Liver (tissue), 9 donors: ENCODE measurements around the gene RAX. TPM values are rescaled to one million over a fixed set of nuclear protein-coding genes. Genes with fewer than 3 reads are reported as not detected.

Experiments used
- DNase-seq: peaks from one replicate; pipeline ENCODE4 v3.0.0-alpha.2; 2017; ENCODE audit warnings: low spot score
- H3K27ac ChIP-seq, 2 donors: one replicate each; pipeline ENCODE4 v1.7.0; 2013; ENCODE audit warnings: inconsistent platforms in 2 of 2, low read length in 2 of 2, control low read depth in 1 of 2, low read depth in 1 of 2, mild to moderate bottlenecking in 1 of 2
- H3K27me3 ChIP-seq, 4 donors: one replicate each; pipeline versions ENCODE4 v1.6.1 to v1.7.0; 2013; ENCODE audit warnings: low read length in 3 of 4, inconsistent platforms in 1 of 4, mild to moderate bottlenecking in 1 of 4, moderate library complexity in 1 of 4; ENCODE audit not compliant: control insufficient read depth in 4 of 4, insufficient read depth in 4 of 4
- H3K36me3 ChIP-seq, 4 donors: one replicate each; pipeline versions ENCODE4 v1.6.1 to v1.7.0; 2013; ENCODE audit warnings: low read length in 3 of 4, mild to moderate bottlenecking in 3 of 4, low read depth in 1 of 4, moderate library complexity in 1 of 4; ENCODE audit not compliant: control insufficient read depth in 4 of 4, insufficient read depth in 3 of 4
- H3K4me1 ChIP-seq, 4 donors: one replicate each; pipeline versions ENCODE4 v1.6.1 to v1.7.0; 2013; ENCODE audit warnings: low read length in 3 of 4, mild to moderate bottlenecking in 3 of 4, moderate library complexity in 1 of 4; ENCODE audit not compliant: control insufficient read depth in 4 of 4, insufficient read depth in 4 of 4
- H3K4me3 ChIP-seq, 3 donors: one replicate each; pipeline versions ENCODE4 v1.6.1 to v1.7.0; 2013; ENCODE audit warnings: low read length in 3 of 3, control low read depth in 1 of 3, low read depth in 1 of 3, mild to moderate bottlenecking in 1 of 3
- H3K9ac ChIP-seq, 2 donors: one replicate each; pipeline ENCODE4 v1.7.0; 2013; ENCODE audit warnings: low read length in 2 of 2, mild to moderate bottlenecking in 2 of 2, moderate library complexity in 2 of 2, control low read depth in 1 of 2, low read depth in 1 of 2
- H3K9me3 ChIP-seq, 4 donors: one replicate each; pipeline versions ENCODE4 v1.6.1 to v1.7.0; 2013; ENCODE audit warnings: low read length in 3 of 4; ENCODE audit not compliant: control insufficient read depth in 4 of 4
- EGR1 ChIP-seq, 2 donors: IDR thresholded peaks; 2 replicates each; pipeline ENCODE4 v1.6.1; 2016 to 2018; ENCODE audit warnings: antibody characterized with exemption in 2 of 2, low read depth in 2 of 2
- FOXA1 ChIP-seq: IDR thresholded peaks from 2 replicates; pipeline ENCODE4 v1.6.1; 2016; ENCODE audit warnings: antibody characterized with exemption
- FOXA2 ChIP-seq: IDR thresholded peaks from 2 replicates; pipeline ENCODE4 v1.6.1; 2016; ENCODE audit warnings: antibody characterized with exemption
- HNF4A ChIP-seq, 2 donors: conservative IDR thresholded peaks; 2 replicates each; pipeline ENCODE4 v1.6.1; 2016; ENCODE audit warnings: antibody characterized with exemption in 2 of 2, mild to moderate bottlenecking in 2 of 2
- HNF4G ChIP-seq: IDR thresholded peaks from 2 replicates; pipeline ENCODE4 v1.6.1; 2016; ENCODE audit warnings: antibody characterized with exemption
- JUND ChIP-seq, 2 donors: IDR thresholded peaks; 2 replicates each; pipeline ENCODE4 v1.6.1; 2016; ENCODE audit warnings: antibody characterized with exemption in 2 of 2
- NR2F2 ChIP-seq: IDR thresholded peaks from 2 replicates; pipeline ENCODE4 v1.6.1; 2016; ENCODE audit warnings: antibody characterized with exemption
- RAD21 ChIP-seq, 2 donors: IDR thresholded peaks; 2 replicates each; pipeline ENCODE4 v1.6.1; 2016; ENCODE audit warnings: antibody characterized with exemption in 2 of 2, mild to moderate bottlenecking in 2 of 2
- RXRA ChIP-seq, 2 donors: IDR thresholded peaks; 2 replicates each; pipeline ENCODE4 v1.6.1; 2017 to 2018; ENCODE audit warnings: antibody characterized with exemption in 2 of 2, mild to moderate bottlenecking in 1 of 2
- TAF1 ChIP-seq: conservative IDR thresholded peaks from 2 replicates; pipeline ENCODE4 v1.6.1; 2016; ENCODE audit warnings: antibody characterized with exemption, mild to moderate bottlenecking
- YY1 ChIP-seq: IDR thresholded peaks from 2 replicates; pipeline ENCODE4 v1.6.1; 2016; ENCODE audit warnings: antibody characterized with exemption, mild to moderate bottlenecking
- WGBS: extraction: QIAGEN DNeasy Blood & Tissue Kit; methylation state at CpG from one replicate; pipeline ENCODE4 v1.1.7; 2013; 5-methylcytosine and 5-hydroxymethylcytosine counted together
- polyA plus RNA-seq, 2 donors: library from polyadenylated mRNA; stranded (reverse) in 1 of 2; unstranded in 1 of 2; fragments of 200-250 nt in 1 of 2; fragments of >200 nt in 1 of 2; fragmentation: Nextera tagmentation in 1 of 2; extraction: Ambion mirVana in 1 of 2; gene quantifications; one replicate each; pipeline versions ENCODE4 v1.2.1 to v1.2.3, GENCODE V29; 2013 to 2015
- total RNA-seq, 2 donors: library from RNA; depleted of rRNA; stranded (reverse); fragments of >200 nt; gene quantifications; one replicate each; pipeline ENCODE4 v1.2.3, GENCODE V29; 2014
- TF ChIP-seq, protein P1 (sequence below): IDR thresholded peaks from 2 replicates; pipeline ENCODE4 v1.6.1; 2016; ENCODE audit warnings: antibody characterized with exemption
- TF ChIP-seq, protein P2 (sequence below): fragments of 150-350 bp; IDR thresholded peaks from 2 replicates; pipeline ENCODE4 v1.5.1; 2017; ENCODE audit warnings: improper control_type of control experiment, low read depth, low read length; ENCODE audit not compliant: missing input control
- TF ChIP-seq, protein P3 (sequence below): IDR thresholded peaks from 2 replicates; pipeline ENCODE4 v1.6.1; 2016; ENCODE audit warnings: antibody characterized with exemption, mild to moderate bottlenecking
- TF ChIP-seq, protein P4 (sequence below): IDR thresholded peaks from 2 replicates; pipeline ENCODE4 v1.6.1; 2016; ENCODE audit warnings: antibody characterized with exemption
- donor health status: healthy.
- donor health status: healthy.
- donor health status: healthy.
- donor health status: healthy.
- donor health status: healthy.

Gene RAX
- total and polyA plus RNA-seq, 4 donors: not detected

DNA sequence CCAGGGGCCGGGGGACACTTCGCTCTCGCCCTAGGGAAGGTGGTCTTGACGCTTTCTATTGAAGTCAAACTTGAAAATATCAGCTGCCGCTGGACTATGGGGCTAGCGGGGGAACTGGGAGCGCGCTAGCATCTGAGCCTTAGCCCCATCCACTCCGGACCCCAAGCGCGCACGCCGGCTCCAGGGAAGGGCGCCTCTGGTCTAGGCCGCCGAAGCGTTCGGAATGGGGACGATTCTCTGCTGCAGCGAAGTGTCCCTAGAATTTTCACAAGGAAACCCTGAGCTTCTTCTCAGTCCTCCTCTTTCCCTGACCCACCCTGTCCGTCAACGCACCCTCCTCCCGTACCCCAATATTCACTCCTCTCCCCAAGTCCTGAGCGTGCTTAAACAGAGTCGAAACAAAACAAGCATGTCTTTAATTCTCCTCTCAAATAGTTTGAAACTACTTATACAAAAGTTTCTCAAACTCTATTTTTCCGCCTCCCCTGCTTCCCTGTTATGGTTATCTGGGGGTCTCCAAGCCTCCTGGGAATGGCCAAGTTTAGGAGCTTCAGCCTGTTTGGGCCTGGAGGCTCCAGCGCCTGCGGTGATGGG is 5.0 kb downstream of the RAX start:
- no peaks in the 10 kb centered on the region for H3K9me3 ChIP-seq
- no peak for DNase-seq
- H3K27ac ChIP-seq: no peak overlapping the region
- 10% methylated on average over 28 of the region's 28 CpGs for WGBS
- no peak for TF ChIP-seq RAD21 (IDR thresholded peaks at IDR 0.05)
- TF ChIP-seq, protein P1, sequence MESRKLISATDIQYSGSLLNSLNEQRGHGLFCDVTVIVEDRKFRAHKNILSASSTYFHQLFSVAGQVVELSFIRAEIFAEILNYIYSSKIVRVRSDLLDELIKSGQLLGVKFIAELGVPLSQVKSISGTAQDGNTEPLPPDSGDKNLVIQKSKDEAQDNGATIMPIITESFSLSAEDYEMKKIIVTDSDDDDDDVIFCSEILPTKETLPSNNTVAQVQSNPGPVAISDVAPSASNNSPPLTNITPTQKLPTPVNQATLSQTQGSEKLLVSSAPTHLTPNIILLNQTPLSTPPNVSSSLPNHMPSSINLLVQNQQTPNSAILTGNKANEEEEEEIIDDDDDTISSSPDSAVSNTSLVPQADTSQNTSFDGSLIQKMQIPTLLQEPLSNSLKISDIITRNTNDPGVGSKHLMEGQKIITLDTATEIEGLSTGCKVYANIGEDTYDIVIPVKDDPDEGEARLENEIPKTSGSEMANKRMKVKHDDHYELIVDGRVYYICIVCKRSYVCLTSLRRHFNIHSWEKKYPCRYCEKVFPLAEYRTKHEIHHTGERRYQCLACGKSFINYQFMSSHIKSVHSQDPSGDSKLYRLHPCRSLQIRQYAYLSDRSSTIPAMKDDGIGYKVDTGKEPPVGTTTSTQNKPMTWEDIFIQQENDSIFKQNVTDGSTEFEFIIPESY: no peak
- TF ChIP-seq YY1: no peak
- TF ChIP-seq FOXA1: no peak
- TF ChIP-seq EGR1 (IDR thresholded peaks at IDR 0.05; ENCODE audit: low read depth in 2 of 2): no peak
- TF ChIP-seq, protein P2, sequence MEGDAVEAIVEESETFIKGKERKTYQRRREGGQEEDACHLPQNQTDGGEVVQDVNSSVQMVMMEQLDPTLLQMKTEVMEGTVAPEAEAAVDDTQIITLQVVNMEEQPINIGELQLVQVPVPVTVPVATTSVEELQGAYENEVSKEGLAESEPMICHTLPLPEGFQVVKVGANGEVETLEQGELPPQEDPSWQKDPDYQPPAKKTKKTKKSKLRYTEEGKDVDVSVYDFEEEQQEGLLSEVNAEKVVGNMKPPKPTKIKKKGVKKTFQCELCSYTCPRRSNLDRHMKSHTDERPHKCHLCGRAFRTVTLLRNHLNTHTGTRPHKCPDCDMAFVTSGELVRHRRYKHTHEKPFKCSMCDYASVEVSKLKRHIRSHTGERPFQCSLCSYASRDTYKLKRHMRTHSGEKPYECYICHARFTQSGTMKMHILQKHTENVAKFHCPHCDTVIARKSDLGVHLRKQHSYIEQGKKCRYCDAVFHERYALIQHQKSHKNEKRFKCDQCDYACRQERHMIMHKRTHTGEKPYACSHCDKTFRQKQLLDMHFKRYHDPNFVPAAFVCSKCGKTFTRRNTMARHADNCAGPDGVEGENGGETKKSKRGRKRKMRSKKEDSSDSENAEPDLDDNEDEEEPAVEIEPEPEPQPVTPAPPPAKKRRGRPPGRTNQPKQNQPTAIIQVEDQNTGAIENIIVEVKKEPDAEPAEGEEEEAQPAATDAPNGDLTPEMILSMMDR: no peak
- no peak for TF ChIP-seq HNF4A (conservative IDR thresholded peaks at IDR 0.05)
- TF ChIP-seq, protein P3, sequence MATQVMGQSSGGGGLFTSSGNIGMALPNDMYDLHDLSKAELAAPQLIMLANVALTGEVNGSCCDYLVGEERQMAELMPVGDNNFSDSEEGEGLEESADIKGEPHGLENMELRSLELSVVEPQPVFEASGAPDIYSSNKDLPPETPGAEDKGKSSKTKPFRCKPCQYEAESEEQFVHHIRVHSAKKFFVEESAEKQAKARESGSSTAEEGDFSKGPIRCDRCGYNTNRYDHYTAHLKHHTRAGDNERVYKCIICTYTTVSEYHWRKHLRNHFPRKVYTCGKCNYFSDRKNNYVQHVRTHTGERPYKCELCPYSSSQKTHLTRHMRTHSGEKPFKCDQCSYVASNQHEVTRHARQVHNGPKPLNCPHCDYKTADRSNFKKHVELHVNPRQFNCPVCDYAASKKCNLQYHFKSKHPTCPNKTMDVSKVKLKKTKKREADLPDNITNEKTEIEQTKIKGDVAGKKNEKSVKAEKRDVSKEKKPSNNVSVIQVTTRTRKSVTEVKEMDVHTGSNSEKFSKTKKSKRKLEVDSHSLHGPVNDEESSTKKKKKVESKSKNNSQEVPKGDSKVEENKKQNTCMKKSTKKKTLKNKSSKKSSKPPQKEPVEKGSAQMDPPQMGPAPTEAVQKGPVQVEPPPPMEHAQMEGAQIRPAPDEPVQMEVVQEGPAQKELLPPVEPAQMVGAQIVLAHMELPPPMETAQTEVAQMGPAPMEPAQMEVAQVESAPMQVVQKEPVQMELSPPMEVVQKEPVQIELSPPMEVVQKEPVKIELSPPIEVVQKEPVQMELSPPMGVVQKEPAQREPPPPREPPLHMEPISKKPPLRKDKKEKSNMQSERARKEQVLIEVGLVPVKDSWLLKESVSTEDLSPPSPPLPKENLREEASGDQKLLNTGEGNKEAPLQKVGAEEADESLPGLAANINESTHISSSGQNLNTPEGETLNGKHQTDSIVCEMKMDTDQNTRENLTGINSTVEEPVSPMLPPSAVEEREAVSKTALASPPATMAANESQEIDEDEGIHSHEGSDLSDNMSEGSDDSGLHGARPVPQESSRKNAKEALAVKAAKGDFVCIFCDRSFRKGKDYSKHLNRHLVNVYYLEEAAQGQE: no peak
- TF ChIP-seq HNF4G: no peak
- TF ChIP-seq, protein P4, sequence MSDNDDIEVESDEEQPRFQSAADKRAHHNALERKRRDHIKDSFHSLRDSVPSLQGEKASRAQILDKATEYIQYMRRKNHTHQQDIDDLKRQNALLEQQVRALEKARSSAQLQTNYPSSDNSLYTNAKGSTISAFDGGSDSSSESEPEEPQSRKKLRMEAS: no peak
- H3K27me3 ChIP-seq: peaks cover 5 to 25% (median 17%) of the 10 kb centered on the region in 4 donors
- H3K36me3 ChIP-seq: no peaks in the 10 kb centered on the region
- no peak overlapping the region for H3K9ac ChIP-seq
- H3K4me3 ChIP-seq: no peak overlapping the region
- H3K4me1 ChIP-seq: peaks cover 7 to 31% (median 12%) of the 10 kb centered on the region in 4 donors

DNA sequence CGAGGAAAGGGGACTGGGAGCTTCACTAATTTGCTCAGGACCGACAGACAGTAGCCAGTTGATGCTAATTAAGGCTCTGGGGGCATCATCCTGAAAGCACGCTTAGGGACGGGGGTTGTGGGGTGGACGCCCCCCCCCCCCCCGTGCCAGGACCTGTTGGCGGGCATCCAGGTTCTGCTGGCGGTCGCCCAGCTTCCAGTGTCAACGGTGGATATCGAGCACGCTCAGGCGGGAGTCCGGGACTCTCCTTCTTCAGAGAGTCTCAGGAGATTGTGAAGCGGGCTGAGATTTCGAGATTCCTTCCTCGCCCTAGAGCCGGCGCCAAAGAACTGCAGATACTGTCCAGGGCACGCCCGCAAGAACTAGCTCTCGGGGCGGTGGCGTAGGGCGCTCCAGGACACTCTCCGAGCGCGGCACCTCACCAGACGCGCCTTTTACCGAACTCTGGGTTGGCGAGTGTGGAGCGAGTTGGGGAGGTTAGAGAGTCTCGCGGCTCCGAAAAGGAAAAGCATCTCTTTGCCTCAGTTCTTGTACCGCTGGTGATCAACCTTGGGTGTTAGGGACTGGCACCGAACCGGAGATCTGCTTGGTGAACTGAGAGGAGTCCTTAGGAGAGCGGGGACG is 5.6 kb downstream of the RAX start:
- Histone ChIP-seq H3K36me3 (no peaks in the 10 kb centered on the region), H3K4me1 (peaks cover 4 to 27% (median 9%) of the 10 kb centered on the region in 4 donors), H3K27me3 (peaks cover 5 to 25% (median 17%) of the 10 kb centered on the region in 4 donors), H3K9ac (no peak overlapping the region), H3K9me3 (no peaks in the 10 kb centered on the region), H3K4me3 (no peak overlapping the region), H3K27ac (no peak overlapping the region)
- 4% methylated on average over 41 of the region's 41 CpGs for whole genome bisulfite sequencing
- TF ChIP-seq, protein P2: no peak
- TF ChIP-seq JUND (IDR thresholded peaks at IDR 0.05) (no peak), TAF1 (no peak), RXRA (IDR thresholded peaks at IDR 0.05) (no peak), NR2F2 (no peak), FOXA2 (no peak), YY1 (no peak)
- TF ChIP-seq, protein P1: no peak
- DNase-seq: no peak
